Panc1 (cell line): Measurements from ENCODE around the gene STUB1. TPM values are rescaled to one million over a fixed set of nuclear protein-coding genes. Genes with fewer than 3 reads are reported as not detected.
A peak's percentile ranks its signal among the peaks of the same experiment; 100 is the strongest.

Experiments
- ATAC-seq: fragments of 200-7000 bp; cut with Tn5 transposase; 2 replicates; pipeline ENCODE4 v1.9.1; 2020; ENCODE audit warnings: mild to moderate bottlenecking, moderate library complexity
- BruUV-seq: library from RNA; stranded (reverse); fragments of 400-500 nt; replicated peaks from 2 replicates; lab custom pipeline; 2021; lab: Mats Ljungman, UMichigan
- CTCF ChIA-PET: fragments of 300-600 bp; sonication (Branson Sonifier 250); formaldehyde crosslinking; loops from one replicate; lab custom pipeline; 2022; ENCODE audit warnings: antibody characterized with exemption; lab: Charles Lee
- POLR2A ChIA-PET: fragments of 300-600 bp; sonication (Branson Sonifier 250); formaldehyde crosslinking; loops from one replicate; lab custom pipeline; 2022; ENCODE audit warnings: antibody characterized with exemption; lab: Charles Lee
- DNase-seq: peaks from one replicate; pipeline ENCODE4 v3.0.0-alpha.2; 2010; ENCODE audit warnings: low read depth, low spot score
- H3K27ac ChIP-seq: 2 replicates; pipeline ENCODE4 v1.5.1; 2011; ENCODE audit warnings: mild to moderate bottlenecking, low read length, inconsistent platforms
- H3K27me3 ChIP-seq: fragments of 200-500 bp; sonication (Bioruptor generic); 2 replicates; pipeline ENCODE4 v1.6.0; 2014; ENCODE audit warnings: low read length, inconsistent platforms; ENCODE audit not compliant: control insufficient read depth, insufficient read depth
- H3K36me3 ChIP-seq: fragments of 200-500 bp; sonication (Bioruptor generic); 2 replicates; pipeline ENCODE4 v1.5.1; 2014; ENCODE audit warnings: inconsistent platforms, mild to moderate bottlenecking, low read length, moderate library complexity; ENCODE audit not compliant: control insufficient read depth, insufficient read depth
- H3K4me1 ChIP-seq: 2 replicates; pipeline ENCODE4 v1.5.1; 2011; ENCODE audit warnings: inconsistent platforms, mild to moderate bottlenecking, low read length, moderate library complexity; ENCODE audit not compliant: control insufficient read depth, insufficient read depth
- H3K4me3 ChIP-seq, 2 experiments: 2 replicates each; pipeline ENCODE4 v1.5.1; 2011 to 2012; ENCODE audit warnings: low read depth in 2 of 2, low read length in 2 of 2, mild to moderate bottlenecking in 2 of 2, inconsistent platforms in 1 of 2, moderate library complexity in 1 of 2
- H3K9me3 ChIP-seq: fragments of 200-500 bp; sonication (Bioruptor generic); 2 replicates; pipeline ENCODE4 v1.5.1; 2014; ENCODE audit warnings: low read depth, mild to moderate bottlenecking, inconsistent platforms, low read length, moderate library complexity; ENCODE audit not compliant: control insufficient read depth, insufficient read depth
- CTCF ChIP-seq: fragments of 450-650 bp; IDR thresholded peaks from 2 replicates; pipeline ENCODE4 v1.5.1; 2017; ENCODE audit warnings: mild to moderate bottlenecking
- POLR2AphosphoS5 ChIP-seq: IDR thresholded peaks from 2 replicates; pipeline ENCODE4 v1.6.1; 2012; ENCODE audit warnings: mild to moderate bottlenecking, low read depth, low read length, moderate library complexity
- SIN3A ChIP-seq: IDR thresholded peaks from 2 replicates; pipeline ENCODE4 v1.6.1; 2012; ENCODE audit warnings: low read depth, mild to moderate bottlenecking, low read length, moderate library complexity, borderline replicate concordance; ENCODE audit not compliant: insufficient read depth
- TCF7L2 ChIP-seq: IDR thresholded peaks from 2 replicates; pipeline ENCODE4 v1.6.1; 2011; ENCODE audit warnings: mild to moderate bottlenecking, low read depth, low read length, inconsistent platforms
- in situ Hi-C: cut with HindIII; loops from 2 replicates; pipeline ENCODE4 v1.10.0; 2016; ENCODE audit warnings: low sequenced_read_pairs, low pct_unique_long_range_greater_than_20kb
- intact Hi-C: fragments of 100-400 bp; cut with micrococcal nuclease; formaldehyde crosslinking; loops from one replicate; pipeline ENCODE4 v1.10.0; 2022; ENCODE audit not compliant: unreplicated experiment
- total RNA-seq: library from RNA; stranded (reverse); gene quantifications from one replicate; pipeline ENCODE4 v1.2.1, GENCODE V29; 2021; ENCODE audit not compliant: unreplicated experiment
- TF ChIP-seq, protein P1 (sequence below), 2 experiments: IDR thresholded peaks; 2 replicates each; pipeline ENCODE4 v1.6.1; 2011 to 2012; ENCODE audit warnings: low read depth in 2 of 2, control low read depth in 1 of 2, low read length in 1 of 2, mild to moderate bottlenecking in 1 of 2, moderate library complexity in 1 of 2; ENCODE audit not compliant: insufficient read depth in 1 of 2

The STUB1 gene
- total RNA-seq, 1 experiment from 2014 or later, result 217 TPM

GRCh38 chr16:704047-704446, 23.8 kb downstream of the STUB1 start:
- BruUV-seq, result no TSS peak
- TF ChIP-seq, protein P1, sequence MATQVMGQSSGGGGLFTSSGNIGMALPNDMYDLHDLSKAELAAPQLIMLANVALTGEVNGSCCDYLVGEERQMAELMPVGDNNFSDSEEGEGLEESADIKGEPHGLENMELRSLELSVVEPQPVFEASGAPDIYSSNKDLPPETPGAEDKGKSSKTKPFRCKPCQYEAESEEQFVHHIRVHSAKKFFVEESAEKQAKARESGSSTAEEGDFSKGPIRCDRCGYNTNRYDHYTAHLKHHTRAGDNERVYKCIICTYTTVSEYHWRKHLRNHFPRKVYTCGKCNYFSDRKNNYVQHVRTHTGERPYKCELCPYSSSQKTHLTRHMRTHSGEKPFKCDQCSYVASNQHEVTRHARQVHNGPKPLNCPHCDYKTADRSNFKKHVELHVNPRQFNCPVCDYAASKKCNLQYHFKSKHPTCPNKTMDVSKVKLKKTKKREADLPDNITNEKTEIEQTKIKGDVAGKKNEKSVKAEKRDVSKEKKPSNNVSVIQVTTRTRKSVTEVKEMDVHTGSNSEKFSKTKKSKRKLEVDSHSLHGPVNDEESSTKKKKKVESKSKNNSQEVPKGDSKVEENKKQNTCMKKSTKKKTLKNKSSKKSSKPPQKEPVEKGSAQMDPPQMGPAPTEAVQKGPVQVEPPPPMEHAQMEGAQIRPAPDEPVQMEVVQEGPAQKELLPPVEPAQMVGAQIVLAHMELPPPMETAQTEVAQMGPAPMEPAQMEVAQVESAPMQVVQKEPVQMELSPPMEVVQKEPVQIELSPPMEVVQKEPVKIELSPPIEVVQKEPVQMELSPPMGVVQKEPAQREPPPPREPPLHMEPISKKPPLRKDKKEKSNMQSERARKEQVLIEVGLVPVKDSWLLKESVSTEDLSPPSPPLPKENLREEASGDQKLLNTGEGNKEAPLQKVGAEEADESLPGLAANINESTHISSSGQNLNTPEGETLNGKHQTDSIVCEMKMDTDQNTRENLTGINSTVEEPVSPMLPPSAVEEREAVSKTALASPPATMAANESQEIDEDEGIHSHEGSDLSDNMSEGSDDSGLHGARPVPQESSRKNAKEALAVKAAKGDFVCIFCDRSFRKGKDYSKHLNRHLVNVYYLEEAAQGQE (IDR thresholded peaks at IDR 0.05; ENCODE audit: insufficient read depth in 1 of 2, low read depth in 2 of 2, low read length in 1 of 2), result no peak
- TF ChIP-seq CTCF, result no peak
- TF ChIP-seq POLR2AphosphoS5, result no peak
- TF ChIP-seq TCF7L2, result no peak
- TF ChIP-seq SIN3A, result no peak
- H3K36me3 ChIP-seq, result peaks cover 5% of the 10 kb centered on the region; the same call in 1 of the 2 replicates
- POLR2A ChIA-PET, result no interaction called here
- no peaks in the 10 kb centered on the region for H3K9me3 ChIP-seq
- peaks cover 6% of the 10 kb centered on the region for H3K4me1 ChIP-seq
- CTCF ChIA-PET, result no interaction called here
- ATAC-seq (no peak), DNase-seq (no peak)
- no peaks in the 10 kb centered on the region for H3K27me3 ChIP-seq
- no peak overlapping the region for H3K27ac ChIP-seq
- H3K4me3 ChIP-seq, result peak overlapping the region; percentile 55 to 56; a peak in 2 of 4 replicates
- in situ Hi-C loops (no loop called here), intact Hi-C loops (no loop called here)

DNA sequence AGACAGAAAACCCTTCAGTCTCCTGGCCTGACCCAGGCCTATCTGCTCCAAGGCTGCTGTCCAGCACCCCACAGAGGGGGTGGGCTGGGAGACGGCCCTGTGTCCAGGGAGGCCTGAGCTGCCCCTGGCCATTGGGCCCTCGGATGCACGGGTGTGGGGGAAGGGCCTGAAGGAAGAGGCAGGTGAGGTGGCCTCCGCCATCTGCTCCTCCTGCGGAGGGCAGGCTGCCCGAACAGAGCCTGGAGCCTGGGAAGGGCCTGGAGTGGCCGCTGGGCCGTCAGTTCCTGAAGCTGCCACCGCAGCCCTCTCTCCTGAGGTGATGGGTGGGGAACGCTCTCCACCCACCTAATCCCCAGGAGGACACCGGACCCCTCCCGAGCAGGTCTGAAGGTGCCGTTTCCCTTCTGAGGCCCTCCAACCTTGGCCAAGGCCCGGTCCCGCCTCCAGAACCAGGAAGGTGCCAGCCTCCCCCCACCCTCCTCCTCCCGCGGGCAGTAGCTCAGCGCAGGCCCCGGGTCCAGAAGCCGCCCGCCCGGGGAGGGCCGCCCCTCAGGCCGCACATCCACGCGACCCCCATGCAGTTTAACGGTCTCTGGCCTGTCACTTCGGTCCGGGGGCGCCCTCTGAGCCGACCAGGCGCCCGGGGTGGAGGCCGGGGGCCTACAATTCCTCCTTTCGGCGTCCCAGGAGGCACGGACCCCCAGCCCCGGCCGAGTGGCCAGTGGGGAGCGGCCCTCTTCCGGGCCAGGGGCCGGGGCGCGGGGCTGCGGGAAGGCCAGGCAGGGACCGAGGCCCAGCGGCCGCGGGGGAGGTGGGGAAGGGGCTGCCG, 24.6 kb downstream of the STUB1 start:
- ChIA-PET POLR2A (no interaction called here), CTCF (no interaction called here)
- H3K9me3 ChIP-seq, result no peaks in the 10 kb centered on the region
- ATAC-seq (peak; percentile 10), DNase-seq (no peak)
- H3K27me3 ChIP-seq, result no peaks in the 10 kb centered on the region
- H3K27ac ChIP-seq, result peak overlapping the region; percentile 51; the same call in 1 of the 2 replicates
- no peak for TF ChIP-seq SIN3A
- TF ChIP-seq, protein P1 (IDR thresholded peaks at IDR 0.05; ENCODE audit: insufficient read depth in 1 of 2, low read depth in 2 of 2, low read length in 1 of 2), result peak; percentile 84 to 91
- BruUV-seq, result no TSS peak
- intact Hi-C loops (no loop called here), in situ Hi-C loops (no loop called here)
- H3K4me1 ChIP-seq, result peaks cover 7% of the 10 kb centered on the region
- H3K36me3 ChIP-seq, result peaks cover 5% of the 10 kb centered on the region; the same call in 1 of the 2 replicates
- peak overlapping the region; percentile 55 to 56 for H3K4me3 ChIP-seq
